Right atrium auricular region (tissue), 2 donors: ENCODE measurements around the gene PTMS. TPM values are rescaled to one million over a fixed set of nuclear protein-coding genes. Genes with fewer than 3 reads are reported as not detected.

Experiments used
- DNase-seq: peaks from one replicate; pipeline ENCODE4 v3.0.0-alpha.2; 2019; ENCODE audit warnings: low spot score
- H3K27ac ChIP-seq, 2 donors: fragments of 200-600 bp; sonication (generic); 1 replicate in 1 of 2; 2 replicates in 1 of 2; pipeline ENCODE4 v1.5.1; 2016 to 2019
- H3K27me3 ChIP-seq, 2 donors: fragments of 200-600 bp; sonication (generic); one replicate each; pipeline versions ENCODE4 v1.5.1 to v1.6.0; 2017 to 2019
- H3K36me3 ChIP-seq: fragments of 200-600 bp; sonication (generic); one replicate; pipeline ENCODE4 v1.5.1; 2016
- H3K4me1 ChIP-seq, 2 donors: fragments of 200-600 bp; sonication (generic); one replicate each; pipeline versions ENCODE4 v1.5.1 to v1.6.0; 2017 to 2019
- H3K4me3 ChIP-seq, 2 donors: fragments of 200-600 bp; sonication (generic); 1 replicate in 1 of 2; 2 replicates in 1 of 2; pipeline ENCODE4 v1.5.1; 2017 to 2019; ENCODE audit warnings: mild to moderate bottlenecking in 1 of 2, moderate library complexity in 1 of 2
- H3K9me3 ChIP-seq, 2 donors: fragments of 200-600 bp; sonication (generic); one replicate each; pipeline ENCODE4 v1.5.1; 2019
- total RNA-seq, 2 donors: library from RNA; depleted of rRNA; stranded (reverse); fragments of >200 nt; gene quantifications; one replicate each; pipeline ENCODE4 v1.1.0, GENCODE V29; 2016
- TF ChIP-seq, protein P1 (sequence below), 2 donors: fragments of 200-600 bp; sonication (generic); IDR thresholded peaks; one replicate each; pipeline ENCODE4 v1.5.1; 2019; ENCODE audit warnings: antibody characterized with exemption in 2 of 2

Gene PTMS
- total RNA-seq, 2 donors from 2014 or later, result 67.8 to 119 TPM

DNA sequence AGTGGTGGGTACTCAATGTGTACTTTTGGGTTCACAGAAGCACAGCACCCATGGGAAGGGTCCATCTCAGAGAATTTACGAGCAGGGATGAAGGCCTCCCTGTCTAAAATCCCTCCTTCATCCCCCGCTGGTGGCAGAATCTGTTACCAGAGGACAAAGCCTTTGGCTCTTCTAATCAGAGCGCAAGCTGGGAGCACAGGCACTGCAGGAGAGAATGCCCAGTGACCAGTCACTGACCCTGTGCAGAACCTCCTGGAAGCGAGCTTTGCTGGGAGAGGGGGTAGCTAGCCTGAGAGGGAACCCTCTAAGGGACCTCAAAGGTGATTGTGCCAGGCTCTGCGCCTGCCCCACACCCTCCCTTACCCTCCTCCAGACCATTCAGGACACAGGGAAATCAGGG, 54.0 kb downstream of the PTMS start:
- DNase-seq, result no peak
- no peaks in the 10 kb centered on the region for H3K27me3 ChIP-seq
- H3K4me3 ChIP-seq, result no peak overlapping the region
- TF ChIP-seq, protein P1, sequence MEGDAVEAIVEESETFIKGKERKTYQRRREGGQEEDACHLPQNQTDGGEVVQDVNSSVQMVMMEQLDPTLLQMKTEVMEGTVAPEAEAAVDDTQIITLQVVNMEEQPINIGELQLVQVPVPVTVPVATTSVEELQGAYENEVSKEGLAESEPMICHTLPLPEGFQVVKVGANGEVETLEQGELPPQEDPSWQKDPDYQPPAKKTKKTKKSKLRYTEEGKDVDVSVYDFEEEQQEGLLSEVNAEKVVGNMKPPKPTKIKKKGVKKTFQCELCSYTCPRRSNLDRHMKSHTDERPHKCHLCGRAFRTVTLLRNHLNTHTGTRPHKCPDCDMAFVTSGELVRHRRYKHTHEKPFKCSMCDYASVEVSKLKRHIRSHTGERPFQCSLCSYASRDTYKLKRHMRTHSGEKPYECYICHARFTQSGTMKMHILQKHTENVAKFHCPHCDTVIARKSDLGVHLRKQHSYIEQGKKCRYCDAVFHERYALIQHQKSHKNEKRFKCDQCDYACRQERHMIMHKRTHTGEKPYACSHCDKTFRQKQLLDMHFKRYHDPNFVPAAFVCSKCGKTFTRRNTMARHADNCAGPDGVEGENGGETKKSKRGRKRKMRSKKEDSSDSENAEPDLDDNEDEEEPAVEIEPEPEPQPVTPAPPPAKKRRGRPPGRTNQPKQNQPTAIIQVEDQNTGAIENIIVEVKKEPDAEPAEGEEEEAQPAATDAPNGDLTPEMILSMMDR (IDR thresholded peaks at IDR 0.05), result no peak
- H3K36me3 ChIP-seq, result no peaks in the 10 kb centered on the region
- no peaks in the 10 kb centered on the region for H3K9me3 ChIP-seq
- peaks cover 3 to 23% of the 10 kb centered on the region in 2 donors for H3K4me1 ChIP-seq
- no peak overlapping the region for H3K27ac ChIP-seq

Other genes starting within 250 kb of the PTMS start
- gene GAPDH, start 231.8 kb upstream of the PTMS start, total RNA-seq, result 1,000 to 10,000 TPM; 4,693 to 5,476 TPM
- gene IFFO1, start 210.3 kb upstream of the PTMS start, total RNA-seq, result 10 to 100 TPM; 12.3 to 13.2 TPM
- 10 to 100 TPM; 17.7 to 17.9 TPM for gene NOP2, start 198.1 kb upstream of the PTMS start, total RNA-seq
- 100 to 1,000 TPM; 150 to 192 TPM for gene CHD4, start 159.0 kb upstream of the PTMS start, total RNA-seq
- 1 to 10 TPM; 1.6 to 3.7 TPM for gene LPAR5, start 130.4 kb upstream of the PTMS start, total RNA-seq
- under 1 TPM in 1 of 2 donors, not detected in 1; 0.43 TPM for gene ACRBP, start 118.9 kb upstream of the PTMS start, total RNA-seq
- 10 to 100 TPM; 21.8 to 22.6 TPM for gene ING4, start 103.2 kb upstream of the PTMS start, total RNA-seq
- gene ZNF384, start 77.0 kb upstream of the PTMS start, total RNA-seq, result 10 to 100 TPM; 23.8 to 33.3 TPM
- gene PIANP, start 65.5 kb upstream of the PTMS start, total RNA-seq, result not detected
- 10 to 100 TPM; 72.7 to 73.6 TPM for gene COPS7A, start 42.3 kb upstream of the PTMS start, total RNA-seq
- 100 to 1,000 TPM; 121 to 138 TPM for gene MLF2, start 13.2 kb upstream of the PTMS start, total RNA-seq
- under 1 TPM in 1 of 2 donors, not detected in 1; 0.47 TPM for gene LAG3, start 6.2 kb downstream of the PTMS start, total RNA-seq
- gene CD4, start 23.2 kb downstream of the PTMS start, total RNA-seq, result 1 to 10 TPM; 3.2 to 7.3 TPM
- gene GPR162, start 55.5 kb downstream of the PTMS start, total RNA-seq, result 1 to 10 TPM in 1 of 2 donors, under 1 TPM in 1; 0.44 to 7.0 TPM
- gene P3H3, start 62.0 kb downstream of the PTMS start, total RNA-seq, result 10 to 100 TPM in 1 of 2 donors, 1 to 10 TPM in 1; 7.0 to 11.0 TPM
- gene GNB3, start 74.6 kb downstream of the PTMS start, total RNA-seq, result 1 to 10 TPM in 1 of 2 donors, under 1 TPM in 1; 0.83 to 1.5 TPM
- gene CDCA3, start 84.9 kb downstream of the PTMS start, total RNA-seq, result 1 to 10 TPM in 1 of 2 donors, under 1 TPM in 1; 0.39 to 1.7 TPM
- 10 to 100 TPM; 35.3 to 45.1 TPM for gene USP5, start 85.8 kb downstream of the PTMS start, total RNA-seq
- 100 to 1,000 TPM; 755 to 842 TPM for gene TPI1, start 101.2 kb downstream of the PTMS start, total RNA-seq
- gene SPSB2, start 106.9 kb downstream of the PTMS start, total RNA-seq, result 1 to 10 TPM; 4.1 to 6.4 TPM
- gene LRRC23, start 138.5 kb downstream of the PTMS start, total RNA-seq, result 10 to 100 TPM in 1 of 2 donors, 1 to 10 TPM in 1; 8.4 to 15.6 TPM
- 10 to 100 TPM in 1 of 2 donors, 1 to 10 TPM in 1; 9.7 to 36.9 TPM for gene ENO2, start 148.2 kb downstream of the PTMS start, total RNA-seq
- gene ATN1, start 161.6 kb downstream of the PTMS start, total RNA-seq, result 10 to 100 TPM; 37.1 to 68.9 TPM
- gene RNU7-1, start 177.5 kb downstream of the PTMS start, total RNA-seq, result not detected
- 100 to 1,000 TPM; 398 to 533 TPM for gene C12orf57, start 177.7 kb downstream of the PTMS start, total RNA-seq
- 1 to 10 TPM; 3.7 to 7.5 TPM for gene PTPN6, start 185.0 kb downstream of the PTMS start, total RNA-seq
- gene PHB2, start 204.3 kb downstream of the PTMS start, total RNA-seq, result 100 to 1,000 TPM; 160 to 183 TPM
- 10 to 100 TPM; 16.5 to 28.4 TPM for gene EMG1, start 204.6 kb downstream of the PTMS start, total RNA-seq